HEK293 (cell line): Measurements from ENCODE around the gene CD33.

Experiments used
- CTCF ChIA-PET: fragments of 350-600 bp; formaldehyde crosslinking; extraction: SDS; loops from one replicate; lab custom pipeline; 2021; ENCODE audit warnings: antibody characterized with exemption; lab: Yijun Ruan, JAX
- POLR2A ChIA-PET: fragments of 300-600 bp; formaldehyde crosslinking; extraction: SDS; loops from one replicate; lab custom pipeline; 2020; ENCODE audit warnings: antibody characterized with exemption, inconsistent platforms; lab: Yijun Ruan, JAX
- H3K27ac ChIP-seq: fragments of 200-500 bp; sonication (Bioruptor generic); 2 replicates; pipeline ENCODE4 v1.5.1; 2014; ENCODE audit warnings: low read depth, low read length, control low read depth, inconsistent platforms; ENCODE audit errors: extremely low read depth
- H3K36me3 ChIP-seq, 2 experiments: fragments of 200-500 bp in 1 of 2; sonication (Bioruptor generic) in 1 of 2; 1 replicate in 1 of 2; 2 replicates in 1 of 2; pipeline ENCODE4 v1.5.1; 2014 to 2017; ENCODE audit warnings: inconsistent platforms in 2 of 2, low read length in 2 of 2; ENCODE audit not compliant: control insufficient read depth in 2 of 2, insufficient read depth in 1 of 2
- H3K4me1 ChIP-seq: fragments of 200-500 bp; sonication (Bioruptor generic); 2 replicates; pipeline ENCODE4 v1.5.1; 2014; ENCODE audit warnings: mild to moderate bottlenecking, low read length, inconsistent platforms; ENCODE audit not compliant: control insufficient read depth, insufficient read depth
- H3K4me3 ChIP-seq: 2 replicates; pipeline ENCODE4 v1.5.1; 2011; ENCODE audit warnings: low read depth, mild to moderate bottlenecking, control low read depth, low read length, moderate library complexity
- H3K9me3 ChIP-seq: fragments of 200-500 bp; sonication (Bioruptor generic); 2 replicates; pipeline ENCODE4 v1.5.1; 2014; ENCODE audit warnings: low read depth, low read length, inconsistent platforms; ENCODE audit not compliant: control insufficient read depth, insufficient read depth
- KLF8 ChIP-seq: fragments of 450-650 bp; formaldehyde crosslinking; IDR thresholded peaks from 2 replicates; pipeline ENCODE4 v1.5.1; 2016; ENCODE audit warnings: missing biosample characterization, missing genetic modification characterization
- KLF9 ChIP-seq: fragments of 450-650 bp; formaldehyde crosslinking; IDR thresholded peaks from 2 replicates; pipeline ENCODE4 v1.5.1; 2016; ENCODE audit warnings: missing biosample characterization, missing genetic modification characterization, low read depth
- OSR2 ChIP-seq: fragments of 450-650 bp; formaldehyde crosslinking; IDR thresholded peaks from 2 replicates; pipeline ENCODE4 v1.5.1; 2016; ENCODE audit warnings: missing biosample characterization, missing genetic modification characterization
- PRDM2 ChIP-seq: fragments of 450-650 bp; formaldehyde crosslinking; IDR thresholded peaks from 2 replicates; pipeline ENCODE4 v1.5.1; 2016; ENCODE audit warnings: missing biosample characterization, missing genetic modification characterization, borderline replicate concordance
- ZBTB17 ChIP-seq: fragments of 450-650 bp; formaldehyde crosslinking; IDR thresholded peaks from 2 replicates; pipeline ENCODE4 v1.5.1; 2016; ENCODE audit warnings: missing biosample characterization, missing genetic modification characterization
- ZBTB7A ChIP-seq: fragments of 450-650 bp; formaldehyde crosslinking; IDR thresholded peaks from 2 replicates; pipeline ENCODE4 v1.5.1; 2016; ENCODE audit warnings: low read depth, missing biosample characterization, missing genetic modification characterization
- ZNF223 ChIP-seq: fragments of 450-650 bp; formaldehyde crosslinking; IDR thresholded peaks from 2 replicates; pipeline ENCODE4 v1.5.1; 2016; ENCODE audit warnings: missing biosample characterization, missing genetic modification characterization
- ZNF248 ChIP-seq: fragments of 450-650 bp; formaldehyde crosslinking; IDR thresholded peaks from 2 replicates; pipeline ENCODE4 v1.5.1; 2017; ENCODE audit warnings: missing biosample characterization, missing genetic modification characterization
- ZNF350 ChIP-seq: fragments of 450-650 bp; formaldehyde crosslinking; IDR thresholded peaks from 2 replicates; pipeline ENCODE4 v1.5.0; 2017; ENCODE audit warnings: missing biosample characterization, mild to moderate bottlenecking, missing genetic modification characterization
- ZNF37A ChIP-seq: fragments of 450-650 bp; IDR thresholded peaks from 2 replicates; pipeline ENCODE4 v1.5.1; 2018; ENCODE audit warnings: missing biosample characterization, missing genetic modification characterization
- ZNF426 ChIP-seq: fragments of 450-650 bp; formaldehyde crosslinking; IDR thresholded peaks from 2 replicates; pipeline ENCODE4 v1.5.1; 2017; ENCODE audit warnings: missing biosample characterization, missing genetic modification characterization, mild to moderate bottlenecking, inconsistent platforms, moderate library complexity
- ZNF513 ChIP-seq: fragments of 450-650 bp; IDR thresholded peaks from 2 replicates; pipeline ENCODE4 v1.5.1; 2018; ENCODE audit warnings: missing biosample characterization, missing genetic modification characterization
- ZNF76 ChIP-seq: fragments of 450-650 bp; formaldehyde crosslinking; IDR thresholded peaks from 2 replicates; pipeline ENCODE4; 2016; ENCODE audit warnings: low read depth, missing biosample characterization, missing genetic modification characterization, borderline replicate concordance
- ZNF768 ChIP-seq: fragments of 450-650 bp; formaldehyde crosslinking; IDR thresholded peaks from 2 replicates; pipeline ENCODE4 v1.5.1; 2018; ENCODE audit warnings: missing biosample characterization, mild to moderate bottlenecking, missing genetic modification characterization
- ZSCAN30 ChIP-seq: fragments of 450-650 bp; IDR thresholded peaks from 2 replicates; pipeline ENCODE4 v1.5.1; 2018; ENCODE audit warnings: missing biosample characterization, mild to moderate bottlenecking, missing genetic modification characterization, moderate library complexity
- TF ChIP-seq, protein P1 (sequence below): fragments of 450-650 bp; formaldehyde crosslinking; IDR thresholded peaks from 2 replicates; pipeline ENCODE4 v1.5.1; 2016; ENCODE audit warnings: missing biosample characterization, missing genetic modification characterization
- TF ChIP-seq, protein P2 (sequence below): fragments of 450-650 bp; formaldehyde crosslinking; IDR thresholded peaks from 2 replicates; pipeline ENCODE4 v1.5.1; 2016; ENCODE audit warnings: missing biosample characterization, missing genetic modification characterization
- TF ChIP-seq, protein P3 (sequence below): fragments of 450-650 bp; formaldehyde crosslinking; IDR thresholded peaks from 2 replicates; pipeline ENCODE4 v1.5.1; 2016; ENCODE audit warnings: missing biosample characterization, missing genetic modification characterization
- TF ChIP-seq, protein P4 (sequence below): fragments of 450-650 bp; formaldehyde crosslinking; conservative IDR thresholded peaks from 2 replicates; pipeline ENCODE4 v1.5.1; 2016; ENCODE audit warnings: low read depth, missing biosample characterization, missing genetic modification characterization

The CD33 gene

GRCh38 chr19:51186323-51186722 is 38.6 kb upstream of the CD33 start:
- Histone ChIP-seq H3K9me3 (no peaks in the 10 kb centered on the region), H3K4me3 (no peak overlapping the region), H3K4me1 (no peaks in the 10 kb centered on the region), H3K36me3 (no peaks in the 10 kb centered on the region), H3K27ac (no peak overlapping the region)
- ChIA-PET CTCF (interaction anchor here (0.6 to 0.8 kb wide), 2 partner anchors 167 to 288 kb away, joined by 4 read pairs; no protein-coding TSS in a partner anchor), POLR2A (interaction anchor here (0.7 kb wide), 1 partner anchor 192 kb away, joined by 3 read pairs; no protein-coding TSS in a partner anchor)
- TF ChIP-seq ZNF223 (tag by site-specific recombination) (no peak), ZNF768 (tag by site-specific recombination) (no peak), ZBTB17 (tag by site-specific recombination) (no peak), ZNF76 (tag by site-specific recombination) (no peak), ZNF350 (tag by site-specific recombination) (no peak), ZNF37A (tag by site-specific recombination) (no peak), ZBTB7A (tag by site-specific recombination) (no peak), ZNF513 (tag by site-specific recombination) (no peak), ZSCAN30 (tag by site-specific recombination) (no peak), KLF9 (tag by site-specific recombination) (no peak), PRDM2 (tag by site-specific recombination) (no peak), KLF8 (no peak), ZNF426 (tag by site-specific recombination) (no peak), OSR2 (no peak), ZNF248 (tag by site-specific recombination) (no peak)
- TF ChIP-seq, protein P1, sequence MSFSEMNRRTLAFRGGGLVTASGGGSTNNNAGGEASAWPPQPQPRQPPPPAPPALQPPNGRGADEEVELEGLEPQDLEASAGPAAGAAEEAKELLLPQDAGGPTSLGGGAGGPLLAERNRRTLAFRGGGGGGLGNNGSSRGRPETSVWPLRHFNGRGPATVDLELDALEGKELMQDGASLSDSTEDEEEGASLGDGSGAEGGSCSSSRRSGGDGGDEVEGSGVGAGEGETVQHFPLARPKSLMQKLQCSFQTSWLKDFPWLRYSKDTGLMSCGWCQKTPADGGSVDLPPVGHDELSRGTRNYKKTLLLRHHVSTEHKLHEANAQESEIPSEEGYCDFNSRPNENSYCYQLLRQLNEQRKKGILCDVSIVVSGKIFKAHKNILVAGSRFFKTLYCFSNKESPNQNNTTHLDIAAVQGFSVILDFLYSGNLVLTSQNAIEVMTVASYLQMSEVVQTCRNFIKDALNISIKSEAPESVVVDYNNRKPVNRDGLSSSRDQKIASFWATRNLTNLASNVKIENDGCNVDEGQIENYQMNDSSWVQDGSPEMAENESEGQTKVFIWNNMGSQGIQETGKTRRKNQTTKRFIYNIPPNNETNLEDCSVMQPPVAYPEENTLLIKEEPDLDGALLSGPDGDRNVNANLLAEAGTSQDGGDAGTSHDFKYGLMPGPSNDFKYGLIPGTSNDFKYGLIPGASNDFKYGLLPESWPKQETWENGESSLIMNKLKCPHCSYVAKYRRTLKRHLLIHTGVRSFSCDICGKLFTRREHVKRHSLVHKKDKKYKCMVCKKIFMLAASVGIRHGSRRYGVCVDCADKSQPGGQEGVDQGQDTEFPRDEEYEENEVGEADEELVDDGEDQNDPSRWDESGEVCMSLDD (tag by site-specific recombination), result no peak
- TF ChIP-seq, protein P2, sequence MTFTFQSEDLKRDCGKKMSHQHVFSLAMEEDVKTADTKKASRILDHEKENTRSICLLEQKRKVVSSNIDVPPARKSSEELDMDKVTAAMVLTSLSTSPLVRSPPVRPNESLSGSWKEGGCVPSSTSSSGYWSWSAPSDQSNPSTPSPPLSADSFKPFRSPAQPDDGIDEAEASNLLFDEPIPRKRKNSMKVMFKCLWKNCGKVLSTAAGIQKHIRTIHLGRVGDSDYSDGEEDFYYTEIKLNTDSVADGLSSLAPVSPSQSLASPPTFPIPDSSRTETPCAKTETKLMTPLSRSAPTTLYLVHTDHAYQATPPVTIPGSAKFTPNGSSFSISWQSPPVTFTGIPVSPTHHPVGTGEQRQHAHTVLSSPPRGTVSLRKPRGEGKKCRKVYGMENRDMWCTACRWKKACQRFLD (tag by site-specific recombination), result no peak
- TF ChIP-seq, protein P3, sequence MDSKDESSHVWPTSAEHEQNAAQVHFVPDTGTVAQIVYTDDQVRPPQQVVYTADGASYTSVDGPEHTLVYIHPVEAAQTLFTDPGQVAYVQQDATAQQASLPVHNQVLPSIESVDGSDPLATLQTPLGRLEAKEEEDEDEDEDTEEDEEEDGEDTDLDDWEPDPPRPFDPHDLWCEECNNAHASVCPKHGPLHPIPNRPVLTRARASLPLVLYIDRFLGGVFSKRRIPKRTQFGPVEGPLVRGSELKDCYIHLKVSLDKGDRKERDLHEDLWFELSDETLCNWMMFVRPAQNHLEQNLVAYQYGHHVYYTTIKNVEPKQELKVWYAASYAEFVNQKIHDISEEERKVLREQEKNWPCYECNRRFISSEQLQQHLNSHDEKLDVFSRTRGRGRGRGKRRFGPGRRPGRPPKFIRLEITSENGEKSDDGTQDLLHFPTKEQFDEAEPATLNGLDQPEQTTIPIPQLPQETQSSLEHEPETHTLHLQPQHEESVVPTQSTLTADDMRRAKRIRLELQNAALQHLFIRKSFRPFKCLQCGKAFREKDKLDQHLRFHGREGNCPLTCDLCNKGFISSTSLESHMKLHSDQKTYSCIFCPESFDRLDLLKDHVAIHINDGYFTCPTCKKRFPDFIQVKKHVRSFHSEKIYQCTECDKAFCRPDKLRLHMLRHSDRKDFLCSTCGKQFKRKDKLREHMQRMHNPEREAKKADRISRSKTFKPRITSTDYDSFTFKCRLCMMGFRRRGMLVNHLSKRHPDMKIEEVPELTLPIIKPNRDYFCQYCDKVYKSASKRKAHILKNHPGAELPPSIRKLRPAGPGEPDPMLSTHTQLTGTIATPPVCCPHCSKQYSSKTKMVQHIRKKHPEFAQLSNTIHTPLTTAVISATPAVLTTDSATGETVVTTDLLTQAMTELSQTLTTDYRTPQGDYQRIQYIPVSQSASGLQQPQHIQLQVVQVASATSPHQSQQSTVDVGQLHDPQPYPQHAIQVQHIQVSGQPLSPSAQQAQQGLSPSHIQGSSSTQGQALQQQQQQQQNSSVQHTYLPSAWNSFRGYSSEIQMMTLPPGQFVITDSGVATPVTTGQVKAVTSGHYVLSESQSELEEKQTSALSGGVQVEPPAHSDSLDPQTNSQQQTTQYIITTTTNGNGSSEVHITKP, result no peak
- TF ChIP-seq, protein P4, sequence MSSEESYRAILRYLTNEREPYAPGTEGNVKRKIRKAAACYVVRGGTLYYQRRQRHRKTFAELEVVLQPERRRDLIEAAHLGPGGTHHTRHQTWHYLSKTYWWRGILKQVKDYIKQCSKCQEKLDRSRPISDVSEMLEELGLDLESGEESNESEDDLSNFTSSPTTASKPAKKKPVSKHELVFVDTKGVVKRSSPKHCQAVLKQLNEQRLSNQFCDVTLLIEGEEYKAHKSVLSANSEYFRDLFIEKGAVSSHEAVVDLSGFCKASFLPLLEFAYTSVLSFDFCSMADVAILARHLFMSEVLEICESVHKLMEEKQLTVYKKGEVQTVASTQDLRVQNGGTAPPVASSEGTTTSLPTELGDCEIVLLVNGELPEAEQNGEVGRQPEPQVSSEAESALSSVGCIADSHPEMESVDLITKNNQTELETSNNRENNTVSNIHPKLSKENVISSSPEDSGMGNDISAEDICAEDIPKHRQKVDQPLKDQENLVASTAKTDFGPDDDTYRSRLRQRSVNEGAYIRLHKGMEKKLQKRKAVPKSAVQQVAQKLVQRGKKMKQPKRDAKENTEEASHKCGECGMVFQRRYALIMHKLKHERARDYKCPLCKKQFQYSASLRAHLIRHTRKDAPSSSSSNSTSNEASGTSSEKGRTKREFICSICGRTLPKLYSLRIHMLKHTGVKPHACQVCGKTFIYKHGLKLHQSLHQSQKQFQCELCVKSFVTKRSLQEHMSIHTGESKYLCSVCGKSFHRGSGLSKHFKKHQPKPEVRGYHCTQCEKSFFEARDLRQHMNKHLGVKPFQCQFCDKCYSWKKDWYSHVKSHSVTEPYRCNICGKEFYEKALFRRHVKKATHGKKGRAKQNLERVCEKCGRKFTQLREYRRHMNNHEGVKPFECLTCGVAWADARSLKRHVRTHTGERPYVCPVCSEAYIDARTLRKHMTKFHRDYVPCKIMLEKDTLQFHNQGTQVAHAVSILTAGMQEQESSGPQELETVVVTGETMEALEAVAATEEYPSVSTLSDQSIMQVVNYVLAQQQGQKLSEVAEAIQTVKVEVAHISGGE (tag by site-specific recombination), result no peak
